Thyroid gland (tissue), 4 donors: Measurements from ENCODE around the gene PFDN1. TPM values are rescaled to one million over a fixed set of nuclear protein-coding genes. Genes with fewer than 3 reads are reported as not detected.

Source experiments
- DNase-seq, 2 donors: peaks; one replicate each; pipeline ENCODE4 v3.0.0-alpha.2; 2019
- H3K27ac ChIP-seq, 3 donors: fragments of 200-600 bp; sonication (generic); 1 replicate in 2 of 3; 2 replicates in 1 of 3; pipeline ENCODE4 v1.5.1; 2016 to 2019; ENCODE audit warnings: mild to moderate bottlenecking in 1 of 3, moderate library complexity in 1 of 3
- H3K27me3 ChIP-seq: fragments of 200-600 bp; sonication (generic); one replicate; pipeline ENCODE4 v1.5.1; 2019
- H3K36me3 ChIP-seq, 2 donors: fragments of 200-600 bp; sonication (generic); one replicate each; pipeline ENCODE4 v1.5.1; 2016 to 2019
- H3K4me1 ChIP-seq, 2 donors: fragments of 200-600 bp; sonication (generic); one replicate each; pipeline ENCODE4 v1.5.1; 2017 to 2019
- H3K4me3 ChIP-seq, 3 donors: fragments of 200-600 bp; sonication (generic); replicated peaks in 1 of 3; 1 replicate in 2 of 3; 2 replicates in 1 of 3; pipeline ENCODE4 v1.5.1; 2016; ENCODE audit warnings: mild to moderate bottlenecking in 1 of 3
- H3K9me3 ChIP-seq: fragments of 200-600 bp; sonication (generic); one replicate; pipeline ENCODE4 v1.5.1; 2017
- POLR2A ChIP-seq, 2 donors: fragments of 450-650 bp; IDR thresholded peaks; one replicate each; pipeline ENCODE4 v1.6.1; 2017; ENCODE audit warnings: antibody characterized with exemption in 2 of 2, mild to moderate bottlenecking in 2 of 2, moderate library complexity in 1 of 2
- WGBS, 2 donors: methylation state at CpG; one replicate each; pipeline ENCODE4 v1.1.5; 2017; 5-methylcytosine and 5-hydroxymethylcytosine counted together
- intact Hi-C: fragments of 100-400 bp; cut with DNase I; formaldehyde crosslinking; loops from one replicate; pipeline ENCODE4 v1.15.1; 2023
- total RNA-seq, 4 donors: library from RNA; depleted of rRNA; stranded (reverse); fragments of >200 nt; gene quantifications; one replicate each; pipeline ENCODE4 v1.2.3, GENCODE V29; 2016
- TF ChIP-seq, protein P1 (sequence below), 6 experiments: fragments of 200-600 bp in 3 of 6; fragments of 450-650 bp in 3 of 6; sonication (generic) in 3 of 6; IDR thresholded peaks; one replicate each; pipeline ENCODE4 v1.5.1; 2016 to 2019; ENCODE audit warnings: antibody characterized with exemption in 6 of 6, mild to moderate bottlenecking in 2 of 6, inconsistent platforms in 1 of 6, moderate library complexity in 1 of 6

The PFDN1 gene
- total RNA-seq, 4 donors from 2014 or later = 58.2 to 106 (median 87.8) TPM

DNA sequence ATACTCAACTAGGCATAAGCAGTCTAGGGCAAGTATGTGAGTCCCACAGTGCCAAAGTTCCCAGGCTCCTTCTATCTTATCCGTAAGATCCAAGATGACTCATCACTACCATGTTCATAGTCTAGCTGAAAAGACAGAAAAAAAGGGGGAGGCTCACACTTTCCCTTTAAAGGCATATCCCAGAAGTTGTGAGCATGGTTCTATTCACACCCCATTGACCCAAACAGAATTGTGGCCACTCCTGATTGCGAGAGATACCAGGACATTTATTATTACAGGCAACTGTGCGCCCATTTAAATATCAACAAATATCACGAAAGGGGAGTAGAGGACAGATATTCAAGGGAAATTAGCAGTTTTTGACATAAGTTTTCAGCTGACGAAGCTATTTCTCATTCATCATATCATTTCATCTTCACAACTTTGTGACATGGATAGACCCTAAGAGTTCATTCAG lies 8.1 kb upstream of the PFDN1 start:
- Histone ChIP-seq H3K9me3 (no peaks in the 10 kb centered on the region), H3K36me3 (no peaks in the 10 kb centered on the region), H3K27me3 (no peaks in the 10 kb centered on the region), H3K4me1 (peaks cover 19 to 31% of the 10 kb centered on the region in 2 donors), H3K27ac (peak overlapping the region in 1 of 3 donors; percentile 78), H3K4me3 (no peak overlapping the region)
- DNase-seq = no peak
- intact Hi-C loops = no loop called here
- WGBS, 2 donors = 86 to 91% methylated on average over 5 of the region's 5 CpGs
- TF ChIP-seq, protein P1, sequence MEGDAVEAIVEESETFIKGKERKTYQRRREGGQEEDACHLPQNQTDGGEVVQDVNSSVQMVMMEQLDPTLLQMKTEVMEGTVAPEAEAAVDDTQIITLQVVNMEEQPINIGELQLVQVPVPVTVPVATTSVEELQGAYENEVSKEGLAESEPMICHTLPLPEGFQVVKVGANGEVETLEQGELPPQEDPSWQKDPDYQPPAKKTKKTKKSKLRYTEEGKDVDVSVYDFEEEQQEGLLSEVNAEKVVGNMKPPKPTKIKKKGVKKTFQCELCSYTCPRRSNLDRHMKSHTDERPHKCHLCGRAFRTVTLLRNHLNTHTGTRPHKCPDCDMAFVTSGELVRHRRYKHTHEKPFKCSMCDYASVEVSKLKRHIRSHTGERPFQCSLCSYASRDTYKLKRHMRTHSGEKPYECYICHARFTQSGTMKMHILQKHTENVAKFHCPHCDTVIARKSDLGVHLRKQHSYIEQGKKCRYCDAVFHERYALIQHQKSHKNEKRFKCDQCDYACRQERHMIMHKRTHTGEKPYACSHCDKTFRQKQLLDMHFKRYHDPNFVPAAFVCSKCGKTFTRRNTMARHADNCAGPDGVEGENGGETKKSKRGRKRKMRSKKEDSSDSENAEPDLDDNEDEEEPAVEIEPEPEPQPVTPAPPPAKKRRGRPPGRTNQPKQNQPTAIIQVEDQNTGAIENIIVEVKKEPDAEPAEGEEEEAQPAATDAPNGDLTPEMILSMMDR (IDR thresholded peaks at IDR 0.05) = no peak
- TF ChIP-seq POLR2A (IDR thresholded peaks at IDR 0.05) = no peak

GRCh38 chr5:140310434-140310833 lies 7.5 kb upstream of the PFDN1 start:
- intact Hi-C loops = no loop called here
- H3K4me3 ChIP-seq = no peak overlapping the region
- TF ChIP-seq, protein P1 (IDR thresholded peaks at IDR 0.05) = no peak
- no peak for TF ChIP-seq POLR2A (IDR thresholded peaks at IDR 0.05)
- no peaks in the 10 kb centered on the region for H3K36me3 ChIP-seq
- no peaks in the 10 kb centered on the region for H3K9me3 ChIP-seq
- H3K27me3 ChIP-seq = no peaks in the 10 kb centered on the region
- DNase-seq = no peak
- WGBS, 2 donors = 66 to 72% methylated on average over 2 of the region's 2 CpGs
- peak overlapping the region in 1 of 3 donors; percentile 78 for H3K27ac ChIP-seq
- peaks cover 19 to 31% of the 10 kb centered on the region in 2 donors for H3K4me1 ChIP-seq

DNA sequence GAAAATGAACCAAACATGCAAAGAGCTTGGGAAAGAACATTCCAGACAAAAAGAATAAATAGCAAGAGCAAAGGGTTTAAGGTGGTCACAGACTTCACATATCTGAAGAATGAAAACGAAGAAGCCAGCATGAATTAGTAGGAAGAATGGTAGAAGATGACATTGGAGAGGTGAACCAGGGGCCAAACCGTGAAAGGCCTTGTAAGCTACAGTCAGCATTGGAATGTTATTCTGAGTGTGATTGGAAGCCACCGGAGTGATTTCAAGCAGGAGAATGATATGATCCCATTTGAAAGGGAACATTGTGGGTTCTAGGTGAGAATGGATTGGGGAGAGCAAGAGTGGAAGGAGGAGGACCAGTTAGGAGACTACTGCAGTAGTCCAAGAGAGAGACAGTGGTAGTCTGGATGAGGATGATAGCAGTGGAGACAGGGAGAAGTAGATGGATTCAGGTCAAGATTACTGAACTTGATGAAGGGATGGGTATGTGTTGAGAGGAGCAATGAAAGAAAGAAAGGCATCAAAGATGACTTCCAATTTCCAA lies 6.9 kb upstream of the PFDN1 start:
- no peaks in the 10 kb centered on the region for H3K27me3 ChIP-seq
- no peak for TF ChIP-seq POLR2A (IDR thresholded peaks at IDR 0.05)
- TF ChIP-seq, protein P1 (IDR thresholded peaks at IDR 0.05) = no peak
- WGBS, 2 donors = 89 to 90% methylated on average over 3 of the region's 3 CpGs
- H3K27ac ChIP-seq = no peak overlapping the region
- H3K4me3 ChIP-seq = no peak overlapping the region
- no peak for DNase-seq
- peaks cover 19 to 31% of the 10 kb centered on the region in 2 donors for H3K4me1 ChIP-seq
- no peaks in the 10 kb centered on the region for H3K9me3 ChIP-seq
- intact Hi-C loops = no loop called here
- no peaks in the 10 kb centered on the region for H3K36me3 ChIP-seq

DNA sequence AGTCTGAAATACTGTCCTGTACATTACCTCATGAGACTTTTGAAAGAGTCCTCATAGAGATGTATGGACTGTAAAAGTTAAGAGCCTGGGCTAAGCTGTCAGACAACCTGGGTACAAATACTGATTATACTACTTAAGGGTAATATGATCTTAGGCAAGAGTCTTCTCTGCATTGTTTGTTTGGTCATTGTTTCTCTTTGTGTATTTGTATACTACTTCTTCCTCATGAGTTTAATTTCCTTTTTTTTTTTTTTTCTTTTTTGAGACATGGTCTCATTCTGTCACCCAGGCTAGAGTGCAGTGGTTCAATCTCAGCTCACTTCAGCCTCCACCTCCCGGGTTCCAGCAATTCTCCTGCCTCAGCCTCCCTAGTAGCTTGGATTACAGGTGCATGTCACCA lies 2.6 kb upstream of the PFDN1 start:
- no peak for TF ChIP-seq POLR2A (IDR thresholded peaks at IDR 0.05)
- intact Hi-C loops = no loop called here
- 84 to 85% methylated on average over 1 of the region's 1 CpG for WGBS, 2 donors
- DNase-seq = no peak
- peaks cover 9 to 16% of the 10 kb centered on the region in 2 donors for H3K4me1 ChIP-seq
- no peak overlapping the region for H3K4me3 ChIP-seq
- H3K9me3 ChIP-seq = no peaks in the 10 kb centered on the region
- no peaks in the 10 kb centered on the region for H3K27me3 ChIP-seq
- no peaks in the 10 kb centered on the region for H3K36me3 ChIP-seq
- H3K27ac ChIP-seq = no peak overlapping the region

DNA sequence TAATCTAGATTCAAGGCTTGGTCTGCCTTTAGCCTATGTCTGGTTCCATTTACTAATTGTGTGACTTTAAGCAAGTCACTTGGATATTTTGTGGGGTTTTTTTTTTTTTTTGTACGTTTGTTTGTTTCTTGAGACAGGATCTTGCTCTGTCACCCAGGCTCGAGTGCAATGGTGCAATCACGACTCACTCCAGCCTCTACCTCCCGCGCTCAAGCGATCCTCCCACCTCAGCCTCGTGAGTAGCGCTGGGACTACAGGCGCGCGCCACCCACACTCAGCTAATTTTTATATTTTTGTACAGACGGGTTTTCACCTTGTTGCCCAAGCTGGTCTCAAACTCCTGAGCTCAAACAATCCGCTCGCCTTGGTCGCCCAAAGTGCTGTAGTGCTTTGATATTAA lies 1.1 kb upstream of the PFDN1 start:
- H3K27me3 ChIP-seq = no peaks in the 10 kb centered on the region
- WGBS, 2 donors = 92 to 93% methylated on average over 15 of the region's 15 CpGs
- no peak for DNase-seq
- peaks cover 10 to 22% of the 10 kb centered on the region in 2 donors for H3K4me1 ChIP-seq
- no peaks in the 10 kb centered on the region for H3K9me3 ChIP-seq
- no peak overlapping the region for H3K4me3 ChIP-seq
- intact Hi-C loops = no loop called here
- no peak for TF ChIP-seq POLR2A (IDR thresholded peaks at IDR 0.05)
- TF ChIP-seq, protein P1 (IDR thresholded peaks at IDR 0.05) = no peak
- H3K36me3 ChIP-seq = no peaks in the 10 kb centered on the region
- no peak overlapping the region for H3K27ac ChIP-seq
